Measurements from ENCODE around the gene TAMALIN. TPM values are rescaled to one million over a fixed set of nuclear protein-coding genes. Genes with fewer than 3 reads are reported as not detected.

The TAMALIN gene
- polyA plus RNA-seq, 3 donors, result 0.63 to 118 (median 1.6) TPM

DNA sequence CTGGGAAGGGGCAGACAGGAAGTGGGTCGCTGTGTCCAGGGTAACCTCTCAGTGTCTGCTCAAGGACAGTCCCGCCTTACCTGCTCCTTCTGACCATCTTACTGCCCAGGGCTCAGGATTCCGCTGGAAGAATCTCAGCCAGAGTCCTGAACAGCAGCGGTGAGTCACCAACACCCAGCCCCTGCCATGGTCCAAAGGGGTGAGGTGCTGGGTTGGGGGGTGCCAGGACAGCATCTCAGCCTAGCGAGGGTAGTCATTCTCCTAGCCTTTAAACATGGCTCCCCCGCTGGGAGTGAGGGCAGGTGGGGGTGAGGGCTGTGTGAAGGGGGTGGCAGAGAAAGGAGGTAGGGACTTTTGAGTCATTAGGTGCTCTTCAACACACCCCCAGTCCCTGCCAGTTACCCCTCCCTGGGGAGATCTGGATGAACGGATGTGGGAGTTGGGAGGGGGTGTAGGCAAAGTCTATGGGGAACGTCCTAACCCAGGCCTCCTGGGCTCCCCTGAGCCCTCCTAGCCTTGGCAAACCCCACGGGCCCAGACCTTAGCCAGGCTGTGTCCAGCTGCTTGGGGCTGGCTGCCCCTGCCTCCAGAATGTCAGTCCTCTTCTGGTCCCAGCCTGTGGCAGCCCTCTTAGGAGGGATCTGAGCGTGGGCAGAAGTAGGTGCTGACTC, 2.5 kb downstream of the TAMALIN start:
- H3K4me1 ChIP-seq (ENCODE audit: control insufficient read depth in 1 of 2, insufficient read depth in 2 of 2, low read length in 2 of 2), result peaks cover 33 to 46% of the 10 kb centered on the region in 2 donors
- no peaks in the 10 kb centered on the region for H3K79me2 ChIP-seq (ENCODE audit: insufficient read depth, low read length)
- H4K20me1 ChIP-seq (ENCODE audit: insufficient read depth, low read length), result peaks cover 46% of the 10 kb centered on the region
- TF ChIP-seq, protein P1, sequence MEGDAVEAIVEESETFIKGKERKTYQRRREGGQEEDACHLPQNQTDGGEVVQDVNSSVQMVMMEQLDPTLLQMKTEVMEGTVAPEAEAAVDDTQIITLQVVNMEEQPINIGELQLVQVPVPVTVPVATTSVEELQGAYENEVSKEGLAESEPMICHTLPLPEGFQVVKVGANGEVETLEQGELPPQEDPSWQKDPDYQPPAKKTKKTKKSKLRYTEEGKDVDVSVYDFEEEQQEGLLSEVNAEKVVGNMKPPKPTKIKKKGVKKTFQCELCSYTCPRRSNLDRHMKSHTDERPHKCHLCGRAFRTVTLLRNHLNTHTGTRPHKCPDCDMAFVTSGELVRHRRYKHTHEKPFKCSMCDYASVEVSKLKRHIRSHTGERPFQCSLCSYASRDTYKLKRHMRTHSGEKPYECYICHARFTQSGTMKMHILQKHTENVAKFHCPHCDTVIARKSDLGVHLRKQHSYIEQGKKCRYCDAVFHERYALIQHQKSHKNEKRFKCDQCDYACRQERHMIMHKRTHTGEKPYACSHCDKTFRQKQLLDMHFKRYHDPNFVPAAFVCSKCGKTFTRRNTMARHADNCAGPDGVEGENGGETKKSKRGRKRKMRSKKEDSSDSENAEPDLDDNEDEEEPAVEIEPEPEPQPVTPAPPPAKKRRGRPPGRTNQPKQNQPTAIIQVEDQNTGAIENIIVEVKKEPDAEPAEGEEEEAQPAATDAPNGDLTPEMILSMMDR (IDR thresholded peaks at IDR 0.05), result no peak
- intact Hi-C loops (cut with micrococcal nuclease), result no loop called here
- H3K27me3 ChIP-seq (ENCODE audit: control insufficient read depth in 2 of 2, insufficient read depth in 2 of 2, low read length in 2 of 2), result peaks cover 9 to 32% of the 10 kb centered on the region in 2 donors
- Mint-ChIP-seq H3K27me3 (ENCODE audit: low read depth in 3 of 3) (peaks cover 27 to 47% (median 46%) of the 10 kb centered on the region in 3 donors), H3K9me3 (peaks cover 0 to 20% (median 8%) of the 10 kb centered on the region in 7 donors), H3K4me1 (peaks cover 42% of the 10 kb centered on the region), H3K4me3 (peak overlapping the region; percentile 89 to 95), H3K27ac (peak overlapping the region in 4 of 7 donors; percentile 37 to 86 (median 52)), H3K36me3 (peaks cover 23 to 30% of the 10 kb centered on the region in 2 donors)
- no peaks in the 10 kb centered on the region for H3K9me3 ChIP-seq (replicated peaks in 1 of 2; ENCODE audit: control insufficient read depth in 1 of 2, insufficient read depth in 1 of 2, low read length in 2 of 2)
- no peak for DNase-seq
- H3K36me3 ChIP-seq (replicated peaks in 1 of 2; ENCODE audit: control insufficient read depth in 1 of 2, insufficient read depth in 2 of 2, low read length in 2 of 2), result no peaks in the 10 kb centered on the region
- 93% methylated on average over 3 of the region's 10 CpGs for WGBS (ENCODE audit: insufficient coverage)
- no peak overlapping the region for H2AFZ ChIP-seq (ENCODE audit: insufficient read depth, low read depth, low read length, poor library complexity, severe bottlenecking)
- no peak overlapping the region for H3K27ac ChIP-seq (ENCODE audit: low read depth in 1 of 2, low read length in 2 of 2)
- no peak overlapping the region for H3K9ac ChIP-seq (ENCODE audit: insufficient read depth, low read length, poor library complexity, severe bottlenecking)
- peak overlapping the region; percentile 86 for H3K4me2 ChIP-seq (replicated peaks; ENCODE audit: extremely low read depth, low read length, poor library complexity, severe bottlenecking)
- peak overlapping the region in 1 of 3 experiments; percentile 90 for H3K4me3 ChIP-seq (replicated peaks in 1 of 3; ENCODE audit: low read depth in 2 of 3, low read length in 3 of 3)

DNA sequence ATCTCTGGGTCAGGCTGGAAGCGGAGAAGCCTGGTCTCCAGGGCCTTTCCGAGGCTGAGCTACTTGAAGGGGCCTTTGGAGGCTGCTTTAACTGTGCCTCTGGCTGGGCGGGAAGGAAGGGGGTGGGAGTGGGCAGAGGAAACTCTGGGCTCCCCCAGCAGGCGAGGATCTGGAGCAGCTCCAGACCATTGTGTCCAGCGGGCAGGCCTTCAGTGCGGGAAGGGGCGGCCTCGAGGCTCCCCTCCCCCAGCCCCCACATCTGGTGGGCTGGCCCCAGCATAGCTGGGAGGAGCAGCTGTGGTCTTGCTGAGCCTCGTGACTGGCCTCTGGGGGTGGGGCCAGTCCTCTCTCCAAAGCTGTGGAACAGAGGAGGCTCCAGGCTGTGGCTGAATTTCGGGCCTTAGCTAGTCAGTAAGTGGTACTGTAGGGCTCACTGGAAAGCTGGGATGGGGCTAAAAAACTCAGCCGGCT, 3.4 kb downstream of the TAMALIN start:
- H3K9me3 Mint-ChIP-seq, result peaks cover 0 to 20% (median 8%) of the 10 kb centered on the region in 7 donors
- H3K9ac ChIP-seq (ENCODE audit: insufficient read depth, low read length, poor library complexity, severe bottlenecking), result no peak overlapping the region
- H3K27me3 Mint-ChIP-seq (ENCODE audit: low read depth in 3 of 3), result peaks cover 27 to 44% (median 40%) of the 10 kb centered on the region in 3 donors
- H4K20me1 ChIP-seq (ENCODE audit: insufficient read depth, low read length), result peaks cover 46% of the 10 kb centered on the region
- H3K27ac Mint-ChIP-seq, result peak overlapping the region in 1 of 7 donors; percentile 6
- peaks cover 9 to 32% of the 10 kb centered on the region in 2 donors for H3K27me3 ChIP-seq (ENCODE audit: control insufficient read depth in 2 of 2, insufficient read depth in 2 of 2, low read length in 2 of 2)
- peak overlapping the region in 1 of 2 donors; percentile 20 for H3K4me3 Mint-ChIP-seq
- no peaks in the 10 kb centered on the region for H3K36me3 ChIP-seq (replicated peaks in 1 of 2; ENCODE audit: control insufficient read depth in 1 of 2, insufficient read depth in 2 of 2, low read length in 2 of 2)
- H3K4me2 ChIP-seq (replicated peaks; ENCODE audit: extremely low read depth, low read length, poor library complexity, severe bottlenecking), result no peak overlapping the region
- intact Hi-C loops (cut with micrococcal nuclease), result no loop called here
- H3K4me1 Mint-ChIP-seq, result peaks cover 32% of the 10 kb centered on the region
- no peak for DNase-seq
- peak overlapping the region in 1 of 3 experiments; percentile 9 for H3K4me3 ChIP-seq (replicated peaks in 1 of 3; ENCODE audit: low read depth in 2 of 3, low read length in 3 of 3)
- WGBS (ENCODE audit: insufficient coverage), result 27% methylated on average over 8 of the region's 11 CpGs
- peaks cover 26 to 37% of the 10 kb centered on the region in 2 donors for H3K4me1 ChIP-seq (ENCODE audit: control insufficient read depth in 1 of 2, insufficient read depth in 2 of 2, low read length in 2 of 2)
- H3K79me2 ChIP-seq (ENCODE audit: insufficient read depth, low read length), result no peaks in the 10 kb centered on the region
- H3K9me3 ChIP-seq (replicated peaks in 1 of 2; ENCODE audit: control insufficient read depth in 1 of 2, insufficient read depth in 1 of 2, low read length in 2 of 2), result no peaks in the 10 kb centered on the region
- H3K36me3 Mint-ChIP-seq, result peaks cover 21 to 31% of the 10 kb centered on the region in 2 donors
- H2AFZ ChIP-seq (ENCODE audit: insufficient read depth, low read depth, low read length, poor library complexity, severe bottlenecking), result no peak overlapping the region
- H3K27ac ChIP-seq (ENCODE audit: low read depth in 1 of 2, low read length in 2 of 2), result no peak overlapping the region
- TF ChIP-seq, protein P1 (IDR thresholded peaks at IDR 0.05), result no peak
